DND-41 (cell line): ENCODE data around the gene EGR1.

Experiments used
- ATAC-seq: fragments of 200-7000 bp; cut with Tn5 transposase; 3 replicates; pipeline ENCODE4 v1.9.1; 2021; ENCODE audit warnings: low read depth; ENCODE audit not compliant: insufficient read depth
- DNase-seq: peaks from one replicate; pipeline ENCODE4 v3.0.0-alpha.2; 2020
- H2AFZ ChIP-seq: 2 replicates; pipeline ENCODE4 v1.6.0; 2012; ENCODE audit warnings: low read depth, low read length
- H3K27ac ChIP-seq: 2 replicates; pipeline ENCODE4 v1.5.1; 2012; ENCODE audit warnings: low read length, inconsistent platforms
- H3K27me3 ChIP-seq: fragments of 200-600 bp; sonication (generic); 2 replicates; pipeline ENCODE4 v1.6.0; 2012; ENCODE audit warnings: low read length, mild to moderate bottlenecking, inconsistent platforms; ENCODE audit not compliant: insufficient read depth, poor library complexity
- H3K36me3 ChIP-seq: 2 replicates; pipeline ENCODE4 v1.5.1; 2012; ENCODE audit warnings: low read length, inconsistent platforms; ENCODE audit not compliant: insufficient read depth
- H3K4me1 ChIP-seq: 2 replicates; pipeline ENCODE4 v1.5.1; 2012; ENCODE audit warnings: mild to moderate bottlenecking, low read length; ENCODE audit not compliant: insufficient read depth
- H3K4me2 ChIP-seq: 2 replicates; pipeline ENCODE4 v1.6.0; 2012; ENCODE audit warnings: mild to moderate bottlenecking, moderate library complexity, low read length, inconsistent platforms; ENCODE audit not compliant: insufficient read depth
- H3K4me3 ChIP-seq, 2 experiments: fragments of 200-600 bp in 1 of 2; shearing (Covaris generic) in 1 of 2; 2 replicates each; pipeline ENCODE4 v1.5.1; 2012 to 2016; ENCODE audit warnings: inconsistent platforms in 2 of 2, low read length in 2 of 2, mild to moderate bottlenecking in 2 of 2, low read depth in 1 of 2, moderate library complexity in 1 of 2
- H3K79me2 ChIP-seq: 2 replicates; pipeline ENCODE4 v1.6.0; 2012; ENCODE audit warnings: low read length, inconsistent platforms; ENCODE audit not compliant: insufficient read depth
- H3K9ac ChIP-seq: 2 replicates; pipeline ENCODE4 v1.6.0; 2012; ENCODE audit warnings: low read depth, mild to moderate bottlenecking, inconsistent platforms, low read length, moderate library complexity
- H3K9me3 ChIP-seq: 2 replicates; pipeline ENCODE4 v1.5.1; 2012; ENCODE audit warnings: low read length, moderate library complexity, mild to moderate bottlenecking, inconsistent platforms; ENCODE audit not compliant: insufficient read depth, severe bottlenecking
- H4K20me1 ChIP-seq: 2 replicates; pipeline ENCODE4 v1.6.0; 2012; ENCODE audit warnings: low read length; ENCODE audit not compliant: insufficient read depth
- EZH2 ChIP-seq: IDR thresholded peaks from 3 replicates; pipeline ENCODE4 v1.6.1; 2012; ENCODE audit warnings: borderline replicate concordance, low read depth, mild to moderate bottlenecking, moderate library complexity, low read length, inconsistent platforms; ENCODE audit not compliant: severe bottlenecking
- TF ChIP-seq, protein P1 (sequence below): IDR thresholded peaks from 2 replicates; pipeline ENCODE4 v1.5.1; 2012; ENCODE audit warnings: borderline replicate concordance, low read length, moderate library complexity, mild to moderate bottlenecking; ENCODE audit not compliant: poor library complexity, severe bottlenecking; ENCODE audit errors: extremely low read depth

EGR1 gene

GRCh38 chr5:138476918-138477317 is 11.6 kb downstream of the EGR1 start:
- Histone ChIP-seq H3K27ac (no peak overlapping the region), H3K36me3 (no peaks in the 10 kb centered on the region), H4K20me1 (no peaks in the 10 kb centered on the region), H3K9me3 (no peaks in the 10 kb centered on the region), H3K9ac (no peak overlapping the region), H3K4me1 (no peaks in the 10 kb centered on the region), H3K79me2 (no peaks in the 10 kb centered on the region), H2AFZ (0 out of 2 replicates have a peak overlapping the region, but pooled peaks have one; percentile 29), H3K27me3 (no peaks in the 10 kb centered on the region), H3K4me2 (no peak overlapping the region), H3K4me3 (no peak overlapping the region)
- TF ChIP-seq, protein P1, sequence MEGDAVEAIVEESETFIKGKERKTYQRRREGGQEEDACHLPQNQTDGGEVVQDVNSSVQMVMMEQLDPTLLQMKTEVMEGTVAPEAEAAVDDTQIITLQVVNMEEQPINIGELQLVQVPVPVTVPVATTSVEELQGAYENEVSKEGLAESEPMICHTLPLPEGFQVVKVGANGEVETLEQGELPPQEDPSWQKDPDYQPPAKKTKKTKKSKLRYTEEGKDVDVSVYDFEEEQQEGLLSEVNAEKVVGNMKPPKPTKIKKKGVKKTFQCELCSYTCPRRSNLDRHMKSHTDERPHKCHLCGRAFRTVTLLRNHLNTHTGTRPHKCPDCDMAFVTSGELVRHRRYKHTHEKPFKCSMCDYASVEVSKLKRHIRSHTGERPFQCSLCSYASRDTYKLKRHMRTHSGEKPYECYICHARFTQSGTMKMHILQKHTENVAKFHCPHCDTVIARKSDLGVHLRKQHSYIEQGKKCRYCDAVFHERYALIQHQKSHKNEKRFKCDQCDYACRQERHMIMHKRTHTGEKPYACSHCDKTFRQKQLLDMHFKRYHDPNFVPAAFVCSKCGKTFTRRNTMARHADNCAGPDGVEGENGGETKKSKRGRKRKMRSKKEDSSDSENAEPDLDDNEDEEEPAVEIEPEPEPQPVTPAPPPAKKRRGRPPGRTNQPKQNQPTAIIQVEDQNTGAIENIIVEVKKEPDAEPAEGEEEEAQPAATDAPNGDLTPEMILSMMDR, result no peak
- TF ChIP-seq EZH2, result no peak
- DNase-seq (no peak), ATAC-seq (no peak)

- DNase-seq, result no peak
- TF ChIP-seq, protein P1, result no peak
- no peak for TF ChIP-seq EZH2
These were observed 17.4 kb downstream of the EGR1 start for GRCh38 chr5:138482638-138483037.

GRCh38 chr5:138488481-138488945 is 23.2 kb downstream of the EGR1 start:
- H4K20me1 ChIP-seq, result no peaks in the 10 kb centered on the region
- no peaks in the 10 kb centered on the region for H3K36me3 ChIP-seq
- no peak for DNase-seq

More at GRCh38 chr5:138482638-138483037, 17.4 kb downstream of the EGR1 start:
- H2AFZ ChIP-seq, result no peak overlapping the region
- H3K27ac ChIP-seq, result no peak overlapping the region
- no peaks in the 10 kb centered on the region for H3K9me3 ChIP-seq
- H3K36me3 ChIP-seq, result no peaks in the 10 kb centered on the region
- no peak overlapping the region for H3K4me3 ChIP-seq
- no peaks in the 10 kb centered on the region for H3K27me3 ChIP-seq
- no peaks in the 10 kb centered on the region for H4K20me1 ChIP-seq
- ATAC-seq, result no peak
- H3K9ac ChIP-seq, result no peak overlapping the region
- no peaks in the 10 kb centered on the region for H3K79me2 ChIP-seq
- no peaks in the 10 kb centered on the region for H3K4me1 ChIP-seq
- no peak overlapping the region for H3K4me2 ChIP-seq

More at GRCh38 chr5:138488481-138488945, 23.2 kb downstream of the EGR1 start:
- Histone ChIP-seq H3K4me2 (no peak overlapping the region), H3K27ac (no peak overlapping the region), H3K4me1 (peaks cover 22% of the 10 kb centered on the region), H3K9me3 (no peaks in the 10 kb centered on the region), H3K9ac (no peak overlapping the region), H3K79me2 (no peaks in the 10 kb centered on the region), H3K27me3 (peaks cover 20% of the 10 kb centered on the region), H3K4me3 (no peak overlapping the region), H2AFZ (no peak overlapping the region)
- ATAC-seq, result no peak
- TF ChIP-seq, protein P1, result no peak
- no peak for TF ChIP-seq EZH2
